HepG2 (cell line): Measurements from ENCODE around the gene BCL7A. TPM values are rescaled to one million over a fixed set of nuclear protein-coding genes. Genes with fewer than 3 reads are reported as not detected.

Source experiments
- ATAC-seq: fragments of 200-7000 bp; cut with Tn5 transposase; 3 replicates; pipeline ENCODE4 v1.9.1; 2020; ENCODE audit warnings: mild to moderate bottlenecking, moderate library complexity
- BruUV-seq: library from RNA; stranded (reverse); fragments of 400-500 nt; replicated peaks from 2 replicates; lab custom pipeline; 2021; lab: Mats Ljungman, UMichigan
- CTCF ChIA-PET: fragments of 300-600 bp; formaldehyde crosslinking; extraction: SDS; loops from one replicate; lab custom pipeline; 2021; ENCODE audit warnings: low total read pairs, inconsistent platforms, low intra/inter-chr PET ratio; lab: Yijun Ruan, JAX
- POLR2A ChIA-PET: fragments of 350-600 bp; sonication (Branson Sonifier 250); formaldehyde crosslinking; loops from one replicate; lab custom pipeline; 2020; ENCODE audit warnings: antibody characterized with exemption, inconsistent platforms; lab: Yijun Ruan, JAX
- DNase-seq: peaks from one replicate; pipeline ENCODE4 v3.0.0-alpha.2; 2015; ENCODE audit warnings: low spot score
- FAIRE-seq: peaks from 3 replicates; lab custom pipeline; 2011; peaks lifted over from hg19 to GRCh38; lab: Jason Lieb, UNC
- H2AFZ ChIP-seq: one replicate; pipeline ENCODE4 v1.6.1; 2011; ENCODE audit warnings: low read length, inconsistent platforms
- H3K27ac ChIP-seq: fragments of 300-600 bp; 3 replicates; pipeline ENCODE4 v1.8.0; 2011; ENCODE audit warnings: mixed run types, mild to moderate bottlenecking, mixed read lengths, low read length, inconsistent platforms; ENCODE audit not compliant: insufficient read depth; ENCODE audit errors: extremely low read length
- H3K27me3 ChIP-seq, 2 experiments: fragments of 200-600 bp in 1 of 2; 2 replicates in 1 of 2; 3 replicates in 1 of 2; pipeline versions ENCODE4 v1.6.0 to v1.8.0; 2011; ENCODE audit warnings: low read length in 2 of 2, mild to moderate bottlenecking in 2 of 2, moderate library complexity in 2 of 2, inconsistent platforms in 1 of 2; ENCODE audit not compliant: insufficient read depth in 2 of 2, control insufficient read depth in 1 of 2
- H3K36me3 ChIP-seq, 2 experiments: fragments of 200-600 bp in 1 of 2; replicated peaks in 1 of 2; 2 replicates in 1 of 2; 3 replicates in 1 of 2; pipeline versions ENCODE4 v1.5.1 to v1.8.0; 2011; ENCODE audit warnings: low read length in 2 of 2, inconsistent platforms in 1 of 2; ENCODE audit not compliant: insufficient read depth in 2 of 2, control insufficient read depth in 1 of 2
- H3K4me1 ChIP-seq: 2 replicates; pipeline ENCODE4 v1.5.1; 2012; ENCODE audit warnings: low read length, inconsistent platforms; ENCODE audit not compliant: insufficient read depth
- H3K4me2 ChIP-seq: 2 replicates; pipeline ENCODE4 v1.6.0; 2011; ENCODE audit warnings: low read depth, low read length, inconsistent platforms
- H3K4me3 ChIP-seq, 3 experiments: fragments of 200-600 bp in 1 of 3; sonication (generic), shearing (Covaris generic) in 1 of 3; replicated peaks in 1 of 3; 2 replicates each; pipeline ENCODE4 v1.5.1; 2011 to 2016; ENCODE audit warnings: low read length in 3 of 3, inconsistent platforms in 2 of 3, low read depth in 2 of 3, mild to moderate bottlenecking in 2 of 3, control low read depth in 1 of 3, mixed read lengths in 1 of 3; ENCODE audit not compliant: insufficient read depth in 1 of 3
- H3K79me2 ChIP-seq: one replicate; pipeline ENCODE4 v1.6.1; 2011; ENCODE audit warnings: low read length, inconsistent platforms; ENCODE audit not compliant: insufficient read depth
- H3K9ac ChIP-seq: 2 replicates; pipeline ENCODE4 v1.6.0; 2011; ENCODE audit warnings: mild to moderate bottlenecking, low read depth, low read length, inconsistent platforms; ENCODE audit not compliant: insufficient read depth
- H3K9me3 ChIP-seq: 2 replicates; pipeline ENCODE4 v1.5.1; 2012; ENCODE audit warnings: mild to moderate bottlenecking, low read length
- H4K20me1 ChIP-seq: 2 replicates; pipeline ENCODE4 v1.6.0; 2011; ENCODE audit warnings: inconsistent platforms, mild to moderate bottlenecking, low read length, moderate library complexity; ENCODE audit not compliant: insufficient read depth
- AGO1 ChIP-seq: fragments of 200-400 bp; formaldehyde crosslinking; IDR thresholded peaks from 2 replicates; pipeline ENCODE4 v1.6.1; 2017; ENCODE audit warnings: mild to moderate bottlenecking, low read depth, low read length, moderate library complexity; ENCODE audit not compliant: poor library complexity, severe bottlenecking
- FOSL2 ChIP-seq: sonication (generic); formaldehyde crosslinking; IDR thresholded peaks from 2 replicates; pipeline ENCODE4 v1.4.0; 2020; ENCODE audit warnings: missing genetic modification reagents
- FOXP1 ChIP-seq, 2 experiments: fragments of 450-650 bp in 1 of 2; IDR thresholded peaks; 2 replicates each; pipeline ENCODE4 v1.6.1; 2017 to 2018; ENCODE audit warnings: antibody characterized with exemption in 1 of 2
- KLF13 ChIP-seq: sonication (generic); formaldehyde crosslinking; IDR thresholded peaks from 2 replicates; pipeline ENCODE4 v1.4.0; 2020; ENCODE audit warnings: mild to moderate bottlenecking, missing genetic modification reagents
- MEIS2 ChIP-seq: sonication (generic); formaldehyde crosslinking; IDR thresholded peaks from 2 replicates; pipeline ENCODE4 v1.9.0; 2021; ENCODE audit warnings: mild to moderate bottlenecking, missing genetic modification reagents
- RFXAP ChIP-seq: sonication (generic); formaldehyde crosslinking; IDR thresholded peaks from 2 replicates; pipeline ENCODE4 v1.4.0; 2020; ENCODE audit warnings: missing genetic modification reagents, borderline replicate concordance
- TCF7 ChIP-seq: sonication (generic); IDR thresholded peaks from 2 replicates; pipeline ENCODE4 v1.6.1; 2016; ENCODE audit warnings: antibody characterized with exemption, low read depth
- ZBTB1 ChIP-seq: sonication (generic); formaldehyde crosslinking; IDR thresholded peaks from 2 replicates; pipeline ENCODE4 v1.4.0; 2020; ENCODE audit warnings: missing genetic modification reagents, borderline replicate concordance
- ZBTB20 ChIP-seq: sonication (generic); formaldehyde crosslinking; IDR thresholded peaks from 2 replicates; pipeline ENCODE4 v1.8.1; 2023; ENCODE audit warnings: missing genetic modification reagents, low read depth, mild to moderate bottlenecking, borderline replicate concordance
- ZMAT3 ChIP-seq: sonication (generic); formaldehyde crosslinking; conservative IDR thresholded peaks from 2 replicates; pipeline ENCODE4 v1.7.0; 2021; ENCODE audit warnings: missing genetic modification reagents
- ZNF780A ChIP-seq: sonication (generic); formaldehyde crosslinking; IDR thresholded peaks from 2 replicates; pipeline ENCODE4 v1.8.0; 2022; ENCODE audit warnings: mild to moderate bottlenecking, missing genetic modification reagents, moderate library complexity
- WGBS: methylation state at CpG from one replicate; pipeline ENCODE4 v1.1.6; 2017; ENCODE audit warnings: low lambda C conversion rate; 5-methylcytosine and 5-hydroxymethylcytosine counted together
- in situ Hi-C: cut with HindIII; loops from 2 replicates; pipeline ENCODE4 v1.10.0; 2017; ENCODE audit warnings: low pct_unique_long_range_greater_than_20kb; ENCODE audit not compliant: extremely low pct_ligation_motif_present
- intact Hi-C: fragments of 100-400 bp; cut with micrococcal nuclease; formaldehyde crosslinking; loops from one replicate; pipeline ENCODE4 v1.10.0; 2022; ENCODE audit not compliant: unreplicated experiment
- polyA plus RNA-seq, 8 experiments: library from polyadenylated mRNA; depleted of rRNA in 3 of 8; stranded (reverse) in 7 of 8; unstranded in 1 of 8; fragments of >200 nt; fragmentation: Illumina TruSeq in 4 of 8; extraction: Trizol in 4 of 8; gene quantifications; 2 replicates each; pipeline versions ENCODE4 v1.2.1 to v1.2.3, GENCODE V29; 2011 to 2016; ENCODE audit warnings: low read depth in 4 of 8, missing spikeins in 1 of 8, mixed read lengths in 1 of 8; ENCODE audit not compliant: insufficient read depth in 1 of 8
- total RNA-seq, 5 experiments: library from RNA; depleted of rRNA; stranded (reverse); fragments of >200 nt; fragmentation: Illumina TruSeq; extraction: Trizol; gene quantifications; 2 replicates each; pipeline ENCODE4 v1.2.3, GENCODE V29; 2016; ENCODE audit warnings: low read depth in 1 of 5

The BCL7A gene
- total and polyA plus RNA-seq, 2 of the 13 experiments (the other 11 are each of a cell fraction or from before 2014, with no cell fraction given): 4.1 to 6.2 TPM

GRCh38 chr12:122006186-122006926 lies 15.3 kb upstream of the BCL7A start:
- no peaks in the 10 kb centered on the region; the same call in 1 of the 2 replicates for H3K4me1 ChIP-seq
- TF ChIP-seq FOSL2 (CRISPR knock-in tag): no peak
- no peak for TF ChIP-seq TCF7
- no peak for TF ChIP-seq ZMAT3 (CRISPR knock-in tag)
- no peak for TF ChIP-seq FOXP1 (IDR thresholded peaks at IDR 0.05)
- TF ChIP-seq FOXP1 (CRISPR knock-in tag; IDR thresholded peaks at IDR 0.05): no peak
- TF ChIP-seq ZBTB20 (CRISPR knock-in tag): no peak
- TF ChIP-seq ZNF780A (CRISPR knock-in tag): no peak
- no peak for TF ChIP-seq KLF13 (CRISPR knock-in tag)
- TF ChIP-seq MEIS2 (CRISPR knock-in tag): no peak
- no peak for TF ChIP-seq RFXAP
- no peak for TF ChIP-seq ZBTB1 (CRISPR knock-in tag)
- TF ChIP-seq AGO1: no peak
- ATAC-seq (no peak), DNase-seq (no peak), FAIRE-seq (no peak)
- H3K36me3 ChIP-seq: no peaks in the 10 kb centered on the region
- no peak overlapping the region for H2AFZ ChIP-seq
- intact Hi-C loops (no loop called here), in situ Hi-C loops (no loop called here)
- ChIA-PET POLR2A (no interaction called here), CTCF (no interaction called here)
- H4K20me1 ChIP-seq: no peaks in the 10 kb centered on the region
- no peak overlapping the region for H3K4me2 ChIP-seq
- peaks cover 0 to 39% of the 10 kb centered on the region in 2 experiments; a peak in 3 of 5 replicates for H3K27me3 ChIP-seq
- H3K9me3 ChIP-seq: no peaks in the 10 kb centered on the region
- WGBS: 73% methylated on average over 20 of the region's 24 CpGs
- H3K79me2 ChIP-seq: no peaks in the 10 kb centered on the region
- H3K27ac ChIP-seq: no peak overlapping the region
- H3K4me3 ChIP-seq: no peak overlapping the region
- H3K9ac ChIP-seq: no peak overlapping the region
- BruUV-seq: no TSS peak
